Endothelial cell of umbilical vein (primary cell): Measurements from ENCODE around the gene LRWD1. TPM values are rescaled to one million over a fixed set of nuclear protein-coding genes. Genes with fewer than 3 reads are reported as not detected.
"Not testable (repeated sequence)": the region's sequence is repeated elsewhere in the genome, so short reads cannot be mapped to it uniquely, and the experiment has no call there.

Experiments
- BruUV-seq: library from RNA; stranded (reverse); fragments of 400-500 nt; replicated peaks from 2 replicates; lab custom pipeline; 2021; lab: Mats Ljungman, UMichigan
- CTCF ChIA-PET: fragments of 300-600, 350-600 bp; sonication (Branson Sonifier 250); formaldehyde crosslinking; loops from one replicate; lab custom pipeline; 2021; ENCODE audit warnings: antibody characterized with exemption, inconsistent platforms; lab: Charles Lee
- POLR2A ChIA-PET: fragments of 300-600, 350-600 bp; sonication (Branson Sonifier 250); formaldehyde crosslinking; loops from one replicate; lab custom pipeline; 2021; ENCODE audit warnings: antibody characterized with exemption, inconsistent platforms; lab: Charles Lee
- DNase-seq: peaks from one replicate; pipeline ENCODE4 v3.0.0-alpha.2; 2011; ENCODE audit warnings: low read depth, low spot score
- FAIRE-seq: peaks from 2 replicates; lab custom pipeline; 2011; peaks lifted over from hg19 to GRCh38; lab: Jason Lieb, UNC
- H2AFZ ChIP-seq: 2 replicates; pipeline ENCODE4 v1.6.0; 2012; ENCODE audit warnings: low read depth, low read length, control low read depth, inconsistent platforms
- H3K27ac ChIP-seq: 2 replicates; pipeline ENCODE4 v1.5.1; 2011; ENCODE audit warnings: low read depth, mild to moderate bottlenecking, control low read depth, low read length, moderate library complexity; ENCODE audit not compliant: insufficient read depth
- H3K27me3 ChIP-seq, 2 experiments: 2 replicates each; pipeline versions ENCODE4 v1.6.0 to v1.6.1; 2011; ENCODE audit warnings: low read length in 2 of 2, mixed read lengths in 1 of 2; ENCODE audit not compliant: control insufficient read depth in 2 of 2, insufficient read depth in 2 of 2
- H3K36me3 ChIP-seq, 2 experiments: 2 replicates in 1 of 2; 3 replicates in 1 of 2; pipeline ENCODE4 v1.5.1; 2011; ENCODE audit warnings: low read length in 2 of 2, mild to moderate bottlenecking in 1 of 2, moderate library complexity in 1 of 2; ENCODE audit not compliant: control insufficient read depth in 2 of 2, insufficient read depth in 2 of 2; ENCODE audit errors: extremely low read depth in 1 of 2
- H3K4me1 ChIP-seq: 3 replicates; pipeline ENCODE4 v1.5.1; 2011; ENCODE audit warnings: mild to moderate bottlenecking, low read length; ENCODE audit not compliant: control insufficient read depth, insufficient read depth; ENCODE audit errors: extremely low read depth
- H3K4me2 ChIP-seq: 2 replicates; pipeline ENCODE4 v1.6.1; 2011; ENCODE audit warnings: low read length, control low read depth, mixed read lengths; ENCODE audit not compliant: insufficient read depth
- H3K4me3 ChIP-seq, 3 experiments: fragments of 200-600 bp in 1 of 3; sonication (generic), shearing (Covaris generic) in 1 of 3; replicated peaks in 1 of 3; 2 replicates each; pipeline ENCODE4 v1.5.1; 2011 to 2016; ENCODE audit warnings: control low read depth in 3 of 3, low read length in 3 of 3, mild to moderate bottlenecking in 2 of 3, inconsistent platforms in 1 of 3, low read depth in 1 of 3, moderate library complexity in 1 of 3; ENCODE audit not compliant: insufficient read depth in 1 of 3
- H3K79me2 ChIP-seq: 2 replicates; pipeline ENCODE4 v1.6.0; 2012; ENCODE audit warnings: low read length, inconsistent platforms; ENCODE audit not compliant: control insufficient read depth, insufficient read depth
- H3K9ac ChIP-seq: replicated peaks from 2 replicates; pipeline ENCODE3; 2011; ENCODE audit warnings: low read length, control low read depth; ENCODE audit not compliant: insufficient read depth; ENCODE audit errors: extremely low read depth
- H3K9me1 ChIP-seq: replicated peaks from 3 replicates; pipeline ENCODE4 v1.6.0; 2011; ENCODE audit warnings: mild to moderate bottlenecking, low read length; ENCODE audit not compliant: control insufficient read depth, insufficient read depth; ENCODE audit errors: extremely low read depth
- H3K9me3 ChIP-seq: replicated peaks from 2 replicates; pipeline ENCODE4 v1.5.1; 2012; ENCODE audit warnings: low read length, inconsistent platforms; ENCODE audit not compliant: control insufficient read depth, insufficient read depth
- H4K20me1 ChIP-seq: replicated peaks from 2 replicates; pipeline ENCODE3; 2011; ENCODE audit warnings: mild to moderate bottlenecking, low read length; ENCODE audit not compliant: control insufficient read depth, insufficient read depth; ENCODE audit errors: extremely low read depth
- GATA2 ChIP-seq: IDR thresholded peaks from 2 replicates; pipeline ENCODE4 v1.7.0; 2011; ENCODE audit warnings: low read depth, mild to moderate bottlenecking, moderate library complexity, mixed read lengths, low read length; ENCODE audit not compliant: insufficient read length, insufficient read depth
- MYC ChIP-seq: IDR thresholded peaks from one replicate; pipeline ENCODE4 v1.6.1; 2011; ENCODE audit warnings: mild to moderate bottlenecking, low read depth, low read length
- dilution Hi-C: fragments of 300-500 bp; cut with MboI; formaldehyde crosslinking; loops from one replicate; pipeline ENCODE4 v1.15.0; 2019; ENCODE audit warnings: low sequenced_read_pairs; ENCODE audit not compliant: extremely low pct_ligation_motif_present
- intact Hi-C: fragments of 100-400 bp; cut with micrococcal nuclease; formaldehyde crosslinking; loops from one replicate; pipeline ENCODE4 v1.10.0; 2022
- polyA plus RNA-seq, 4 experiments: library from polyadenylated mRNA; depleted of rRNA in 3 of 4; stranded (reverse) in 3 of 4; unstranded in 1 of 4; fragments of >200 nt; gene quantifications; 2 replicates each; pipeline versions ENCODE4 v1.2.1 to v1.2.3, GENCODE V29; 2011 to 2012; ENCODE audit warnings: missing spikeins in 1 of 4
- total RNA-seq: library from RNA; stranded (reverse); gene quantifications from 2 replicates; pipeline ENCODE4 v1.2.3, GENCODE V29; 2021
- TF ChIP-seq, protein P1 (sequence below), 2 donors: IDR thresholded peaks; 1 replicate in 1 of 2; 2 replicates in 1 of 2; pipeline ENCODE4 v1.5.1; 2011; ENCODE audit warnings: low read length in 2 of 2, mild to moderate bottlenecking in 2 of 2, moderate library complexity in 2 of 2, control low read depth in 1 of 2, inconsistent platforms in 1 of 2, low read depth in 1 of 2; ENCODE audit not compliant: insufficient read depth in 1 of 2; ENCODE audit errors: extremely low read depth in 1 of 2

LRWD1 gene
- total and polyA plus RNA-seq, 2 donors (not counting 3 experiments of a cell fraction or from before 2014, with no cell fraction given), result 21.7 to 22.7 TPM

DNA sequence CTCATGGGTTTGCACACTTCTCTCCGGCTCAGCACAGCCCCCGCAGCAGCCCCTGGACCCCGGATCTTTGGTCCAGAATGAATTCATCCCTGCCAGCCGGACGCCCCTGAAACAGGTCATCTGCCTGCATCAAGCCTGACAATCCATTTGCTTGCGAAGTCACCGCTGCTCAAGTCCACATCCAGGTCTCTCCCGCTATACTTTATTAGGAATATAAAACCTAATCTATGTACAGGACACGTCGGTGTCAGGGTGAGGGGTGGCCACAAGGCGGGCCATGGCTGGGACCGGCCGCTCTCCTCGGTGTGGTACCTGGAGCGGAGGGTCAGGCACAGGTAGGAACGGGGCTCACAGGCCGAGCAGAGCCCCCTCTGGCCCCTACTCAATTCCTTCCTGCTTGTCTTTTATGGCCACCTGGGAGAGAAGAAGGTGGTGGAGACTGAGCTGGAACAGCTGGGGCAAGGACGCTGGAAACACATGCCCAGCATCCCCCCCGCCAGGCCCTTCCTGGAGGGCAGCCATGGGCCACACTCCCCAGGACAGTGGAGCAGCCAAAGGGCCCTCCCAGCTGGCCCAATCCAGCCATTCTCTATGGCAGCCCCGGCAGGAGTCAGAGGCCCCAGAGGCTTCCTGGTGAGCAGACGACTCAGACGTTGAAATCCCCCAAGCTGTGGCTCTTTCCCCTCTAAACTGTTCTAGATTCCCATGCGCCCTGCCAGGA lies 8.6 kb downstream of the LRWD1 start:
- Histone ChIP-seq H3K9me1 (no peaks in the 10 kb centered on the region), H3K4me2 (no peak overlapping the region), H3K9me3 (no peaks in the 10 kb centered on the region), H3K27me3 (no peaks in the 10 kb centered on the region), H3K4me3 (no peak overlapping the region), H3K79me2 (peaks cover 2% of the 10 kb centered on the region), H3K27ac (no peak overlapping the region), H3K36me3 (peaks cover 2 to 20% of the 10 kb centered on the region in 2 experiments), H4K20me1 (no peaks in the 10 kb centered on the region), H2AFZ (no peak overlapping the region), H3K4me1 (no peaks in the 10 kb centered on the region), H3K9ac (no peak overlapping the region)
- DNase-seq, result no peak
- no peak for FAIRE-seq
- CTCF ChIA-PET, result no interaction called here
- dilution Hi-C loops (no loop called here), intact Hi-C loops (no loop called here)
- POLR2A ChIA-PET, result no interaction called here
- BruUV-seq, result no TSS peak
- TF ChIP-seq GATA2 (no peak), MYC (no peak)
- TF ChIP-seq, protein P1, sequence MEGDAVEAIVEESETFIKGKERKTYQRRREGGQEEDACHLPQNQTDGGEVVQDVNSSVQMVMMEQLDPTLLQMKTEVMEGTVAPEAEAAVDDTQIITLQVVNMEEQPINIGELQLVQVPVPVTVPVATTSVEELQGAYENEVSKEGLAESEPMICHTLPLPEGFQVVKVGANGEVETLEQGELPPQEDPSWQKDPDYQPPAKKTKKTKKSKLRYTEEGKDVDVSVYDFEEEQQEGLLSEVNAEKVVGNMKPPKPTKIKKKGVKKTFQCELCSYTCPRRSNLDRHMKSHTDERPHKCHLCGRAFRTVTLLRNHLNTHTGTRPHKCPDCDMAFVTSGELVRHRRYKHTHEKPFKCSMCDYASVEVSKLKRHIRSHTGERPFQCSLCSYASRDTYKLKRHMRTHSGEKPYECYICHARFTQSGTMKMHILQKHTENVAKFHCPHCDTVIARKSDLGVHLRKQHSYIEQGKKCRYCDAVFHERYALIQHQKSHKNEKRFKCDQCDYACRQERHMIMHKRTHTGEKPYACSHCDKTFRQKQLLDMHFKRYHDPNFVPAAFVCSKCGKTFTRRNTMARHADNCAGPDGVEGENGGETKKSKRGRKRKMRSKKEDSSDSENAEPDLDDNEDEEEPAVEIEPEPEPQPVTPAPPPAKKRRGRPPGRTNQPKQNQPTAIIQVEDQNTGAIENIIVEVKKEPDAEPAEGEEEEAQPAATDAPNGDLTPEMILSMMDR (IDR thresholded peaks at IDR 0.05; ENCODE audit: extremely low read depth in 1 of 2, insufficient read depth in 1 of 2, low read depth in 1 of 2, low read length in 2 of 2), result no peak

DNA sequence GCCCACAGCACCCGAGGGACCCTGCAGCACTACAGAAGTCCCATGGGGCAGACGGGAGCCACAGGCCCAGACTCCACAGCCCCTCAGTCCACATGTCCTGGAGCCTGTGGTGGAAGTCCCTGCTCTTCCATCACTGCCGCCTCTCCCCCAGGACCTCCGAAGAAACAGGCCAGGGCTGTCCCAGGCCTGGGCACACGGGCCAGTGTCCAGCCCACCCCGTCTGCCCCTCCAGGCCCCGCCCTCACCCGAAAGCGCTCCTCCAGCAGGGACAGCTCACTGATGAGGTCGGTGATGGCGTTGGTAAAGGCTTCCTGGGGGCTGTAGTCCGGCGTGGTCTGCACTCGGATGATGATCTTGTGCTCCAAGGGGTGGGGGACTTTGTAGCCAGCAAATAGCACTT lies 9.3 kb downstream of the LRWD1 start:
- H3K4me3 ChIP-seq, FAIRE-seq, H3K9ac ChIP-seq, DNase-seq, POLR2A ChIA-PET, intact Hi-C loops, BruUV-seq, H3K9me1 ChIP-seq, H3K79me2 ChIP-seq, CTCF ChIA-PET, H3K4me1 ChIP-seq, H3K27me3 ChIP-seq, dilution Hi-C loops, H3K9me3 ChIP-seq, H4K20me1 ChIP-seq, H3K27ac ChIP-seq, H3K4me2 ChIP-seq, H2AFZ ChIP-seq: not testable (repeated sequence)
- H3K36me3 ChIP-seq, result peaks cover 2 to 20% of the 10 kb centered on the region in 2 experiments

DNA sequence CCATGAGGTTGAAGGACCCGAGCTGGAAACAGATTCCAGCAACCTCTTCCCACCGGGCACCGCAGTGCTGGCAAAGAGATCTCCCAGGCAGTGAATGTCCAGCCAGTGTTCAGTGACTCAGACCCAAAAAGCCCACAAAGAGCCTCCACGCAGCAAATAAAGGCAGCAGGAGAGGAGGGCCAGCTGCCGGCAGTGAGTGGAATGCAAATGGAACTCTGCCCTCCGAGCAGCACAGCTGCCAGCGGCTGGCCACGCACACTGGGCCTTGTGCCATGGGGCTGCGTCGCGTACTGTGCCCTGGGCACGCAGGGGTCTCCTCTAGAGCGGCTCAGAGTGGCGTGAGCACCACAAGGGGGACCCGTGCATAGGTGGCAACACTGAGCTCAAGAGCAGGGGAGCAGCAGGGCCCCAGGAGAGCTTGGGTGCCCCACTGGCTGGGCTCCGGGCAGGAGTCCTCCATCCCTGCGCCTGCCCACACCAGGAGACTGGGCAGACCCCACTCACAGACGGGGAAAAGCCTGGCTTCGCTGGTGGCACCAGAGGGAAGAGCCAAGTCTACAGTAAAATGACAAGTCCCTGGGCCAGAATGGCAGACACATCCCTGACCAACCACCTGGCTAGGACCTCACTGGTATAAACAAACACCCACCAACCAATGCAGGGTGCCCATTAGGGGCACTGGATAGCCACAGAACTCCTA lies 10.1 kb downstream of the LRWD1 start:
- H2AFZ ChIP-seq, CTCF ChIA-PET, H4K20me1 ChIP-seq, POLR2A ChIA-PET, BruUV-seq, H3K27ac ChIP-seq, H3K4me2 ChIP-seq, H3K4me1 ChIP-seq, H3K9ac ChIP-seq, H3K27me3 ChIP-seq, intact Hi-C loops, H3K4me3 ChIP-seq, DNase-seq, H3K9me1 ChIP-seq, dilution Hi-C loops, H3K79me2 ChIP-seq, H3K9me3 ChIP-seq, FAIRE-seq: not testable (repeated sequence)
- H3K36me3 ChIP-seq, result peaks cover 2 to 16% of the 10 kb centered on the region in 2 experiments
